Stimulated activated CD8-positive, alpha-beta memory T cell treated with anti-CD3 and anti-CD28 coated beads, Interleukin-15, amount 100 ng/mL, for 24 hours (primary cell): Measurements from ENCODE around the gene PPP2R2C.

Experiments
- DNase-seq: peaks from one replicate; pipeline ENCODE4 v3.0.0-alpha.2; 2020; ENCODE audit warnings: low read depth

Gene PPP2R2C

GRCh38 chr4:6302869-6303268 lies 169.5 kb downstream of the PPP2R2C start:
- no peak for DNase-seq

- DNase-seq = no peak
These were observed 170.5 kb downstream of the PPP2R2C start for GRCh38 chr4:6301732-6302442.

GRCh38 chr4:6301051-6301731 lies 171.2 kb downstream of the PPP2R2C start:
- DNase-seq = no peak

GRCh38 chr4:6300359-6300758 lies 172.1 kb downstream of the PPP2R2C start:
- no peak for DNase-seq

- DNase-seq = no peak
These were observed 172.5 kb downstream of the PPP2R2C start for GRCh38 chr4:6299875-6300274.

- DNase-seq = no peak
These were observed 173.6 kb downstream of the PPP2R2C start for GRCh38 chr4:6298852-6299251.

GRCh38 chr4:6298035-6298434 lies 174.4 kb downstream of the PPP2R2C start:
- no peak for DNase-seq

- DNase-seq = no peak
These were observed 175.1 kb downstream of the PPP2R2C start for GRCh38 chr4:6297266-6297815.

GRCh38 chr4:6296026-6296425 lies 176.4 kb downstream of the PPP2R2C start:
- DNase-seq = no peak

- DNase-seq = no peak
These were observed 176.9 kb downstream of the PPP2R2C start for GRCh38 chr4:6295495-6295894.

- no peak for DNase-seq
These were observed 177.6 kb downstream of the PPP2R2C start for GRCh38 chr4:6294705-6295421.

- no peak for DNase-seq
These were observed 178.8 kb downstream of the PPP2R2C start for GRCh38 chr4:6293661-6294060.

GRCh38 chr4:6293097-6293445 lies 179.3 kb downstream of the PPP2R2C start:
- DNase-seq = no peak

- DNase-seq = no peak
These were observed 179.9 kb downstream of the PPP2R2C start for GRCh38 chr4:6292376-6293096.

- DNase-seq = no peak
These were observed 180.6 kb downstream of the PPP2R2C start for GRCh38 chr4:6291784-6292297.

GRCh38 chr4:6290769-6291547 lies 181.5 kb downstream of the PPP2R2C start:
- DNase-seq = no peak

GRCh38 chr4:6290256-6290655 lies 182.2 kb downstream of the PPP2R2C start:
- no peak for DNase-seq

- DNase-seq = no peak
These were observed 183.5 kb downstream of the PPP2R2C start for GRCh38 chr4:6288871-6289270.

GRCh38 chr4:6288342-6288741 lies 184.1 kb downstream of the PPP2R2C start:
- no peak for DNase-seq

GRCh38 chr4:6287017-6287788 lies 185.2 kb downstream of the PPP2R2C start:
- no peak for DNase-seq
